WI38 (cell line): ENCODE results near the gene MRC2.

Experiments used
- H3K4me3 ChIP-seq: 2 replicates; pipeline ENCODE4 v1.5.1; 2011; ENCODE audit warnings: low read depth, mild to moderate bottlenecking, control low read depth, low read length
- TF ChIP-seq, protein P1 (sequence below): IDR thresholded peaks from 2 replicates; pipeline ENCODE4 v1.5.1; 2012; ENCODE audit warnings: low read depth, mild to moderate bottlenecking, control low read depth, low read length

The MRC2 gene

DNA sequence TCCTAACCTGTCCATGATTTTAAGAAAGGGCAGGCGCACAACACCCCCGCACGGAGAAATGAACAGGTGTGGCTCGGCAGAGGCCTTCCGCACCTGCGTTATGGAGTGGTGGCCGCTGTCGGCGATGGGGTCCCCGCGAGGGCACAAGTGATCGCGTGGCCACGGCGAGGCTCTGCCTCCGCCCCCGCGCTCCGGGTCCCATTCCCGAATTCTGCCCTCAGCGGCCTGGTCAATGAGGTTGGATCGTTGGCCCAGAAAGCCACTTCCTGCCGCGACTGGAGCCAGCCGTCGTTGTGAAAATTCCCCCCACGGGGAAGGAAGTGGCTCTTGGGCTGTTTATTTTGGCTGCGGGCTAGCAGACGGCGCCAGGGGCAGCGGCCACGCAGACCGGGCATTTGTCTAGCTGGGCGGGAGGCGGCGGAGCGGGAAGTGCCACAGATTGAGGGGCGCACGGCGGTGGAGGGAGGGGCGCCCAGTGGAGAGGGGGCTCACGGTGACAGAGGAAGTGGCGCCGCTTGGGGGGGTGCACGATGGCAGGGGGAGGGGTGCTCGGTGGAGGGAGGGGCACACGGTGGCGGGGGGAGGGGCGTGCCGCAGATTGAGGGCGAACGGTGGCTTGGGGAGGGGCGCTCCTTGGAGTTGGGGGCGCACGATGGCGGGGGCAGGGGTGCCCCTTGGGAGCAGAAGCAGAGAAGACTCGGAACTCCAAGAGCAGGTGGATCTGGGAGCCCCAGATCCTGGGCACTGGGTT is 25.0 kb downstream of the MRC2 start:
- TF ChIP-seq, protein P1, sequence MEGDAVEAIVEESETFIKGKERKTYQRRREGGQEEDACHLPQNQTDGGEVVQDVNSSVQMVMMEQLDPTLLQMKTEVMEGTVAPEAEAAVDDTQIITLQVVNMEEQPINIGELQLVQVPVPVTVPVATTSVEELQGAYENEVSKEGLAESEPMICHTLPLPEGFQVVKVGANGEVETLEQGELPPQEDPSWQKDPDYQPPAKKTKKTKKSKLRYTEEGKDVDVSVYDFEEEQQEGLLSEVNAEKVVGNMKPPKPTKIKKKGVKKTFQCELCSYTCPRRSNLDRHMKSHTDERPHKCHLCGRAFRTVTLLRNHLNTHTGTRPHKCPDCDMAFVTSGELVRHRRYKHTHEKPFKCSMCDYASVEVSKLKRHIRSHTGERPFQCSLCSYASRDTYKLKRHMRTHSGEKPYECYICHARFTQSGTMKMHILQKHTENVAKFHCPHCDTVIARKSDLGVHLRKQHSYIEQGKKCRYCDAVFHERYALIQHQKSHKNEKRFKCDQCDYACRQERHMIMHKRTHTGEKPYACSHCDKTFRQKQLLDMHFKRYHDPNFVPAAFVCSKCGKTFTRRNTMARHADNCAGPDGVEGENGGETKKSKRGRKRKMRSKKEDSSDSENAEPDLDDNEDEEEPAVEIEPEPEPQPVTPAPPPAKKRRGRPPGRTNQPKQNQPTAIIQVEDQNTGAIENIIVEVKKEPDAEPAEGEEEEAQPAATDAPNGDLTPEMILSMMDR, result no peak
- H3K4me3 ChIP-seq, result peak overlapping the region; percentile 48

DNA sequence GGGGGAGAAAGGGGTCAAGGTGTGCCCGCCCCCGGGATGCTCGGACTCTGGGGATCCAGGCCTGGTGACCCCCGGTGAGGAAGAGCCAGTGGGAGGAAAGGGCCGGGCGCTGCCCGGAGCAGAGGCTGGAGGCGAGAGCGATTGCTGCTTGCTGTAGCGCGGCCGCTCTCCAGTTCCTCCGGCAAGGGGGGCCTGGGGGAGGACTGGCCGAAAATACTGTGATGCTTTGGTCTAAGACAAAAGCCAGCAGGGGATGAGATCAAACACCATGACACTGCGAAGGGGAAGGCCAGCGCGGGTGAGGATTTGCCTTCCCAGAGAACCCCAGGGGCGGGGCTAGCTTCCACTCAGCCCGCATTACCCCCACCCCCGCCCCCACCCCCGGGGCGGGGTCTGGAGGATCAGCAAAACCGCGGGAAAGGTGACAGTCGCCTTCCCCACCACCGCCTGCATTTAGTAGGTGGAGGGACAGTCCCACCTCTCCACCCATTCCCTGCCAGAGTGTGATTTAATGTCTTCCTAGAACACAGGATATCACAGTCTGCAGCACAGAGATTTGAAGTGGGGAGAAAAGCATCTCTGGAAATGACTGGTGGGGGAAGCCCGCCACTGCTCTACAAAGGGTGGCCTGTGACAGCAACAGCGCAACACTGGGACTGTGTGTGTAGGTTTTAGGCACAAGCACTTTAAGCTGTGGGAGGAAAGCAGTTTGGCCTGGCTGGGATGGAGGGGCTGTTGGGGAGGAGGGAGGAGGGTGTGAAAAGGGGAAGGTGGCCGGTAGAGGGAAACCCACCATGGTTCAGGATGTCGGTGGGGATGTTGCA is 25.7 kb downstream of the MRC2 start:
- TF ChIP-seq, protein P1, result no peak
- peak overlapping the region; percentile 48 for H3K4me3 ChIP-seq

DNA sequence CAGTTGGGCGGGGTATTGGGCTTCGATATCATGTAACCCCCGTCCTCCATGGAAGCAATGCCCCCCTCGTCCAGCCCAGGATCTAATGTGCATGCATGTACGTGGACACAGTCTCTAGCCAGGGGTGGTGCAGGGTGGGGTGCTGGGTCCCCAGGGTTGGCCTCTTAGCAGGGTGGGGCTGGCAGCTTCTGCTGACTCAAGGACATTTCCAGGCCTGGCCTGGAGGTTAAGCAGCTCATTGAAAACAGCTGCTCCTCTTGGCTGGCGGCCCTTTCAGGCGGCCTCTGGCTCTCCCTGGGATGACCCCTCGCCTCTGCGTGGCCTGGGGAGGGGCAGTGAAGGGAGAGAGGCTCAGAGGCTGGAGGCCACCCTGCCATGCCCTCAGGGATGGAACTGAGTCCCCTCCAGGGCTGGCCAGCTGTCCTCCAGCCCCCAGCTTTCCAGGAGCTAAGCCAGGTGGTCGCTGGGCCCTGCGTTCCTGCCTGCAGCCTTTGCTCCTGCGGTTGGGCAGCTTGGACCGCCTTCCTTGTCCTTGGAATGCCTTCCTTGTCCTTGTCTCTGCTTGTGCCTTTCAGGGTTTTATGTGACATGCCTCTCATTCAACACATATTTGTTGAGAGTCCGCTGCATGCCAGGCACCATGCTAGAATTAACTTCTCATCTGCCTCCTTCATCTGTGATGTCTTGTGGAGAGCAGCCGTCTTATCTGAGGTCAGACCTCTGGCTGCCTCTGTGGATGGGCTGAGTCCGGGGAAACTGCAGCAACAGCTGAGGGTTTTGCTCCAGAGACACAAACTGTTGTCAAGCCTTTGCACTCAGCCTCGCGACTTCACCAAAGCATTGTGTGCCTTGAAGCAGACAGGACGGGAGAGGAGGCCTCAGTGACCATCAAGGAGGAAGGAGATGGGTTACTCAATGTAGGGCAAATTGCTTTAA is 26.6 kb downstream of the MRC2 start:
- H3K4me3 ChIP-seq, result no peak overlapping the region
- TF ChIP-seq, protein P1, result no peak

GRCh38 chr17:62655656-62656055 is 28.2 kb downstream of the MRC2 start:
- H3K4me3 ChIP-seq, result no peak overlapping the region
- TF ChIP-seq, protein P1, result no peak

DNA sequence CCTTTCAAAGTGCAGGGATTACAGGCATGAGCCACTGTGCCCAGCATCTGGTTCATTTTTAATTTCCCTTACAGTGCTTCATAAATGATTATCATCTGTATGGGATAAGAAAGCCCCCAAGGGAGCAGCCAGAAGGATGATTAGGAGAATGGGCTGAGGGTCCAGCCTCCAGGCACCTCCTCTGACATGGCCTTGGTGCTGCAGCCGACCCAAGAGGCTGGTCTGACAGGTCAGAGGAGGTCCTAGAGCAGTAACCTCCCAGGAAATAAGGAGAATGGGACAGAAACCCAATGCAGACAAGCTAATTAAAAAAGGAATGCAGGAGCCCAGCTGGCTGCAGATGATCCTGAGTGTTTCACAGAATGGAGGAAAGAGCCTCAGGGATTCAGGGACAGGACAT is 29.0 kb downstream of the MRC2 start:
- TF ChIP-seq, protein P1, result no peak
- no peak overlapping the region for H3K4me3 ChIP-seq

GRCh38 chr17:62657145-62657665 is 29.7 kb downstream of the MRC2 start:
- TF ChIP-seq, protein P1, result no peak
- no peak overlapping the region for H3K4me3 ChIP-seq
